Skin epidermis (tissue), 12 donors: ENCODE data around the gene OVCA2.

Experiments
- H3K27ac ChIP-seq, 21 experiments: fragments of 200-600 bp; sonication (generic) in 11 of 21; one replicate each; pipeline ENCODE4 v1.5.0; 2020; ENCODE audit warnings: mild to moderate bottlenecking in 3 of 21, inconsistent platforms in 2 of 21, moderate library complexity in 2 of 21
- H3K4me3 ChIP-seq, 7 experiments: fragments of 200-600 bp; sonication (generic) in 2 of 7; one replicate each; pipeline ENCODE4 v1.5.0; 2020; ENCODE audit warnings: inconsistent platforms in 2 of 7, mild to moderate bottlenecking in 2 of 7, moderate library complexity in 1 of 7

Gene OVCA2

DNA sequence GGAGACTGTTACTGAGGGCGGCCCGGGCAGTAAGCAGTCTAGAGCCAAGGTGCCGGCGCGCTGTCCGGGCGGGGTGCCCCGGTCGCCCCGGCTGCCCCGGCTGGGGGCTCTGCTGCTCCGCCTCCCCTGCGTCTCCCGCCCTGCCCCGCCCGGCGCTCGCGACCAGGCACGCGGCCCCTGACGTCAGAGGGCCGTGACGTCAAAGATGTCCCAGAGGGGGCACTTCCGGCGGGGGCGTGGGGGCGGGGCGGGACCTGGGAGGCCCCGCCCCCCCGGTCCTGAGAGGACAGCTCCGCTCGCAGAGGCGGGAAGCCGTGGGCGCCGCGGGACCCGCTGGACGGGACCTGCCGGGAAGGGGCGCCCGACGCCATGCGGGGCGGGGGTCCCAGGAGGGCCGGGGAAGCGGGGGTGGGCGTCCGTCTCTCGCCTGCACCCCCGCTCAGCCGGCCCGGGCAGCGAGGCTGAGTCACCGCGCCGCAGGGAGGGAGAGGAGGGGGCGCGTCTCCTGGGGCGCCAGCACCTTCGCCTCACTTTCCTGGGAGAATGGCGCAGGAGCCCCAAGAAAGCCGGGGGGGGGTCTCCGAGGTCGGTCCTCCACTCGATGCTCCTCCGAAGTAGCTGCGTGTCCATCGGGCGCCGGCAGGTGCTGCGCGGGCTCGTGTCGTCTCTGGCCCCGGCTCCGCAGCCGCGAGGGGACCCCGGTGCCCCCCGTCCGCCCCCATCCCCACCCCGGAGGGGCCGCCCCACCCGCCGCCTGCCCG is 8.7 kb downstream of the OVCA2 start:
- H3K4me3 ChIP-seq = peak overlapping the region; percentile 27 to 81 (median 68)
- H3K27ac ChIP-seq = peak overlapping the region in 10 of 21 experiments; percentile 4 to 82 (median 42)

- peak overlapping the region in 5 of 21 experiments; percentile 4 to 82 (median 50) for H3K27ac ChIP-seq
- H3K4me3 ChIP-seq = peak overlapping the region; percentile 27 to 81 (median 68)
These were observed 9.5 kb downstream of the OVCA2 start for GRCh38 chr17:2051061-2051932.

DNA sequence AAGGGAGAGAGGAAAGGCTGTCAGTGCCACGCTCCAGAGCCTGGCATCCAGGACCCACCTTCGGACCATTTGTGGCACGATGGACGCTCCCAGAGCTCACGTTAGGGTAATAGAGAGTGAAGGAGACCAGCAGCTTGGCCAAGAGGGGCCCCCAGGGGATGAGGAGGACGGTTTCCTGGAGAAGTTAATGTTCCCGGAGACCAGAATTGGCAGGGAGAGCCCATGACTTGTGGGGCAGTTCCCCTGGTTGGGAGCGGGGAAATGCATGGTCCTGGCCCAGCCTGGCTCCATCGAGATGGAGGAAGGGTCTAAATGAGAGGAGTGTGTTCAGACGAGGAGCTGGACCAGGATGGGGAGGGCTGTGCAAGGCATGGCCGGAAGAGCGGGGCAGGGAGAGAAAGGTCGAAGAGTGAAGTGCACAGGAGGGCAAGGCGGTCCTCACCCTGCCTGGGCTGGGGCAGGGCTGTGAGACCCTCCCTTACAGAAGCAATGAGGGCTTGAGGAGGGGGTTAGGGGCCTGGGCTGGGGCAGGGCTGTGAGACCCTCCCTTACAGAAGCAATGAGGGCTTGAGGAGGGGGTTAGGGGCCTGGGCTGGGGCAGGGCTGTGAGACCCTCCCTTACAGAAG is 10.2 kb downstream of the OVCA2 start:
- H3K4me3 ChIP-seq = no peak overlapping the region
- peak overlapping the region in 2 of 21 experiments; percentile 25 to 34 for H3K27ac ChIP-seq

DNA sequence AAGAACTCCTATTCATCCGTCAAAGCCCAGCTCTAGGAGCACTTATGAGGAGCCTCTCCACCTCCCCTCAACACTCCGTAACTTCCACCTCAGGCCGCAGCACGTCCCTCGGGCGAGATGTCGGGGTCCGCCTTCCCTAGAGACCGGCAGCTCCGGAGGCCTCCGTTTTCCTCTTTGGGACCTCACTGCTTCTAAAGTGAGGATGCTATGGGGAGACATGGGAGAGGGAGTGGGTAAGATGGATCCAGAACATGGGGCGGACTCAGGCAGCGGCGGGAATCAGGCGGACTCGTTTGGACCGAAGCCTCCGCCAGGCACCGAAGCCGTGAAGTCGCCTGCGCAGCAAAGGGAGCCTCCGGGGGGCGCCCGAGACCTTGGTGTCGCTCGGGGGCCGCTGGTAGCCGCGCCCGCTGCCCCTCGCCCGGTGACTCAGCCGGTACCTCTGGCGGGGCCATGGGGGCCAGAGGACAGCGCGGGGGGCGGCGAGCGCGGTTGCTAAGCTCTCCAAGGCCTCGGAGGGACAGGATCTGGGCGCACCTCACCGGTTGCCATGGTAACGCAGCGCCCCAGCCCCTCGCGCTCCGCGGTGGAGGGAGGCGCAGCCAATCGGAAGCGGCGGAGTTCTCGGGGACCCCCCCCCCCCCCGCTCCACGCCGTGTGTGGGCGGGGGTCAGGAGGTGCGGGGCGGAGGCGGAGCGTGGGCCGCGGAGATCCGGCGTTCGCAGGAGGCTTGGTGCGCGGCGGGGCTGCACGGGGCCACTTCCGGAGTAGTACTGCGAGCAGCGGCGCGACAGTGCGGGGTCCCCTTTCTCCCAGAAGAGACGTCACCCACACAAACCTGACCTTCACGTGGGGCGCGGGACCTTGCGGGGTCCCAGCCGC is 11.8 kb downstream of the OVCA2 start:
- H3K27ac ChIP-seq = peak overlapping the region in 18 of 21 experiments; percentile 10 to 94 (median 59)
- peak overlapping the region; percentile 26 to 60 (median 56) for H3K4me3 ChIP-seq

- Histone ChIP-seq H3K4me3 (peak overlapping the region; percentile 26 to 60 (median 56)), H3K27ac (peak overlapping the region in 17 of 21 experiments; percentile 10 to 94 (median 62))
These were observed 12.4 kb downstream of the OVCA2 start for GRCh38 chr17:2054262-2054511.

- H3K4me3 ChIP-seq = peak within 1 kb of the TSS; percentile 26 to 67 (median 57)
- peak within 1 kb of the TSS; percentile 23 to 94 (median 83) for H3K27ac ChIP-seq
These were observed 12.9 kb downstream of the OVCA2 start, which contains the start of gene HIC1 for GRCh38 chr17:2054512-2055291. TSS of gene HIC1 (plus strand) at chr17:2055103. CDS start at chr17:2056691, 1,588 bp downstream.

DNA sequence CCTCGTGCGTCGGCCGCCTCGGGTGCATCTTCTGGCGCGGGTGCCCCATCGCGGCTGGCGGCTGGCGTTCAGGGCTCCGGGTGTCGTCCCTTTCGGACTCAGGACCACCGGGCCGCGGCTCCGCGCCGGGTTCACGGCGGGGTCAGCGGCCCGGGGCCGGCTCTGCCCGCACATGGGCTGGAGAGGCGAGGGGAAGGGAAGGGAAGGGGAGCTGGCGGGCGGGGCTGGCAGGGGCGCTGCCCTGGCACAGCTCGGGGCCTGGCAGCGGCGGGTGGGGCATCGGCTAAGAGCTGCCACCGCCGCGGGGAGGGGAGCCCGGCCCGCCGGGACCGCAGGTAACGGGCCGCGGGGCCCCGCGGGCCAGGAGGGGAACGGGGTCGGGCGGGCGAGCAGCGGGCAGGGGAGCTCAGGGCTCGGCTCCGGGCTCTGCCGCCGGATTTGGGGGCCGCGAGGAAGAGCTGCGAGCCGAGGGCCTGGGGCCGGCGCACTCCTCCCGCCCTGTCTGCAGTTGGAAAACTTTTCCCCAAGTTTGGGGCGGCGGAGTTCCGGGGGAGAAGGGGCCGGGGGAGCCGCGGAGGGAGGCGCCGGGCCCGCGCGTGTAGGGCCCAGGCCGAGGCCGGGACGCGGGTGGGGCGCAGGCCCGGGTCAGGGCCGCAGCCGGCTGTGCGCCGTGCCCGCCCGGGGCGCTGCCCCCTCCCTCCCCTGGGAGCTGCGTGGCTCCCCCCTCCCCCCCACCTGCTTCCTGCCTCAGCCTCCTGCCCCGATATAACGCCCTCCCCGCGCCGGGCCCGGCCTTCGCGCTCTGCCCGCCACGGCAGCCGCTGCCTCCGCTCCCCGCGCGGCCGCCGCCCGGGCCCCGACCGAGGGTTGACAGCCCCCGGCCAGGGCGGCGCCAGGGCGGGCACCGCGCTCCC is 13.7 kb downstream of the OVCA2 start:
- Histone ChIP-seq H3K27ac (peak overlapping the region; percentile 23 to 94 (median 83)), H3K4me3 (peak overlapping the region; percentile 26 to 67 (median 57))

- H3K4me3 ChIP-seq = peak overlapping the region; percentile 4 to 67 (median 57)
- H3K27ac ChIP-seq = peak overlapping the region in 18 of 21 experiments; percentile 8 to 94 (median 84)
These were observed 14.7 kb downstream of the OVCA2 start for GRCh38 chr17:2056206-2057174.

GRCh38 chr17:2057175-2057759 is 15.4 kb downstream of the OVCA2 start:
- H3K4me3 ChIP-seq = peak overlapping the region in 4 of 7 experiments; percentile 56 to 67 (median 58)
- H3K27ac ChIP-seq = peak overlapping the region in 6 of 21 experiments; percentile 29 to 94 (median 86)

- Histone ChIP-seq H3K4me3 (peak overlapping the region in 1 of 7 experiments; percentile 15), H3K27ac (peak overlapping the region in 6 of 21 experiments; percentile 22 to 94 (median 86))
These were observed 16.2 kb downstream of the OVCA2 start for GRCh38 chr17:2057760-2058585.

DNA sequence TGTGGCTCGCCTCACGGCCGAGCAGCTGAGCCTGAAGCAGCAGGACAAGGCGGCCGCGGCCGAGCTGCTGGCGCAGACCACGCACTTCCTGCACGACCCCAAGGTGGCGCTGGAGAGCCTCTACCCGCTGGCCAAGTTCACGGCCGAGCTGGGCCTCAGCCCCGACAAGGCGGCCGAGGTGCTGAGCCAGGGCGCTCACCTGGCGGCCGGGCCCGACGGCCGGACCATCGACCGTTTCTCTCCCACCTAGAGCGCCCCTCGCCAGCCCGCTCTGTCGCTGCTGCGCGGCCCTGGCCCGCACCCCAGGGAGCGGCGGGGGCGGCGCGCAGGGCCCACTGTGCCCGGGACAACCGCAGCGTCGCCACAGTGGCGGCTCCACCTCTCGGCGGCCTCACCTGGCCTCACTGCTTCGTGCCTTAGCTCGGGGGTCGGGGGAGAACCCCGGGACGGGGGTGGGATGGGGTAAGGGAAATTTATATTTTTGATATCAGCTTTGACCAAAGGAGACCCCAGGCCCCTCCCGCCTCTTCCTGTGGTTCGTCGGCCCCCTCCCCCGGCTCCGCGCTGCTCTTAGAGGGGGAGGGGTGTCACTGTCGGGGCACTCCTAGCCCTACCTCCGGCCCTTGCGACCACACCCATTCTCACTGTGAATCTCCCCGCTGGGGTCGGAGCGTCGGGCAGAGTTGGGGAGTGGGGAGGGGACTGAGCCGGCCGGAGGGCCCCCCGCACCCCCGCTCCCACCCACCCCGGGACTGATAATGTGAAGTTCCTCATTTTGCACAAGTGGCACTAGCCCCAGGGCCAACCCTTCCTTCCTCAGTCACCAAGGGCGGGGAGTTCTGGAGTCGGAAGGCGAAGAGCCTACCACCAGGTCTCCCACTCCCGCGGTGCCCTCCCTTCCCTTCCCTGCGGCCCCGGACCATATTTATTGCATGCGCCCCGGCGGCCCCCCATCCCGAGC is 17.0 kb downstream of the OVCA2 start:
- Histone ChIP-seq H3K27ac (peak overlapping the region in 13 of 21 experiments; percentile 4 to 94 (median 43)), H3K4me3 (peak overlapping the region in 4 of 7 experiments; percentile 7 to 19 (median 12))

DNA sequence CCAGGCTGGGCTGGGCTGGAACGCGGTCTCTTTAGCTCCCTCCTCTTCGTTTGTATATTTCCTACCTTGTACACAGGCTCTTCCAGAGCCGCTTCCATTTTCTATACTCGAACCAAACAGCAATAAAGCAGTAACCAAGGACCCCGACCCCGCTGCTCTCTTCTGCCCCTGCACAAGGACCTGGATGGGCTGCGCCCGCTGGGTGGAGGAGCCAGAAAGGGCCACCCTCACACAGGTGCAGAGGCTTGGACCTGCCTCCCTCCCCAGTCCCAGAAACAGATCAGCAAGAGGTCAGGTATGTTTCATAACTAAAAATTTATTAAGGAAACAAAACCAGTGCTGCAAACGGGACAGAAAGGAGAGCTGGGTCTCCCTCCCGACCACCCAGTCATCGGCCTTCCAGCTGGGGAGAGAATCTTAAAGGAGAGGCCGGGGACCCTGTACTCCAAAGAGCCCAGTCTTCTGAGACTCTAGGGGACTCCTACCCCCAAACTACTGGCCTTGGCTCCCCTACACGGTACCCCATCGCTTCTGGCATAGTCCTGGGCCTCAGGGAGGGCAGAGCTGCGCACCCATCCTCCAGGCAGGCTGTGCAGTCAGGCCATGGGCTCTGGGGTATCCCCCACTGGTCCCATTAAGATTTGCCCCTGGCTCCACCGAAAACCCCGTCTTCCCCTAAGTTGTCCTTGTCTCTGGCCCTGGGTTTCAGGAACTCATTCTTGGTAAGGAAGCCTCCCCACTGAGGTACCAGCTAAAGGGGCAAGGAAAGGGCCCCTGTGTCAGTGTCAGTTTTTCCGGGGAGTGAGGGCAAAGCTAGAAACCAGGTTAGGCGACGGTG is 17.9 kb downstream of the OVCA2 start:
- peak overlapping the region in 12 of 21 experiments; percentile 11 to 69 (median 44) for H3K27ac ChIP-seq
- H3K4me3 ChIP-seq = peak overlapping the region in 3 of 7 experiments; percentile 7 to 19 (median 15)

DNA sequence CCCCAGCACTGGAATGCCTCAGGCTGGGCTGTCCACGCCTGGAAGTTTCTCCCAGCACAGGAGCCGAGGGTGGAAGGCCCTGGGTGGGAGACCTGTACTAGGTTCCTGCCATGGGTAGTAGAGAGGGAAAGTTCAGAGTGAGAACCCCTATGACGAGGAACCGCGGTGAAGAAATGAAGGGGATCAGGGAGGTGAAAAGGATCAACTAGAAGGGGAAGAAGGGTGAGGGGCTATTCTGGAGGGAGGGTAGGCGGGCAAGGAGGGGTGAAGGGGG is 18.5 kb downstream of the OVCA2 start:
- H3K4me3 ChIP-seq = no peak overlapping the region

More for the DNA sequence above, 18.5 kb downstream of the OVCA2 start:
- peak overlapping the region in 10 of 21 experiments; percentile 10 to 69 (median 36) for H3K27ac ChIP-seq
